Tibial nerve (tissue), 4 donors: ENCODE data around the gene LRRC4C. TPM values are rescaled to one million over a fixed set of nuclear protein-coding genes. Genes with fewer than 3 reads are reported as not detected.

Experiments
- DNase-seq, 2 donors: peaks; one replicate each; pipeline ENCODE4 v3.0.0-alpha.2; 2019; ENCODE audit warnings: low spot score in 2 of 2
- H3K27ac ChIP-seq, 4 donors: fragments of 200-600 bp; sonication (generic) in 3 of 4; one replicate each; pipeline ENCODE4 v1.5.1; 2017 to 2019; ENCODE audit warnings: mild to moderate bottlenecking in 1 of 4
- H3K27me3 ChIP-seq, 2 donors: fragments of 200-600 bp; sonication (generic) in 1 of 2; one replicate each; pipeline versions ENCODE4 v1.5.1 to v1.6.0; 2017 to 2019
- H3K36me3 ChIP-seq, 3 donors: fragments of 200-600 bp; sonication (generic); one replicate each; pipeline ENCODE4 v1.5.1; 2018 to 2019
- H3K4me1 ChIP-seq, 4 donors: fragments of 200-600 bp; sonication (generic) in 3 of 4; one replicate each; pipeline ENCODE4 v1.5.1; 2017 to 2019
- H3K4me3 ChIP-seq, 4 donors: fragments of 200-600 bp; sonication (generic) in 3 of 4; one replicate each; pipeline ENCODE4 v1.5.1; 2017 to 2019; ENCODE audit warnings: mild to moderate bottlenecking in 1 of 4, moderate library complexity in 1 of 4
- H3K9me3 ChIP-seq, 4 donors: fragments of 200-600 bp; sonication (generic) in 3 of 4; one replicate each; pipeline ENCODE4 v1.5.1; 2017 to 2019
- EP300 ChIP-seq, 2 donors: sonication (generic); formaldehyde crosslinking; IDR thresholded peaks; one replicate each; pipeline ENCODE4 v1.6.1; 2017; ENCODE audit warnings: antibody characterized with exemption in 2 of 2, mild to moderate bottlenecking in 1 of 2
- POLR2A ChIP-seq, 2 donors: fragments of 450-650 bp; IDR thresholded peaks; one replicate each; pipeline ENCODE4 v1.6.1; 2017; ENCODE audit warnings: antibody characterized with exemption in 2 of 2, mild to moderate bottlenecking in 2 of 2, moderate library complexity in 2 of 2
- WGBS, 2 donors: methylation state at CpG; one replicate each; pipeline ENCODE4 v1.1.5; 2018; 5-methylcytosine and 5-hydroxymethylcytosine counted together
- total RNA-seq, 4 donors: library from RNA; depleted of rRNA; stranded (reverse); fragments of >200 nt; gene quantifications; one replicate each; pipeline ENCODE4 v1.1.0, GENCODE V29; 2016
- TF ChIP-seq, protein P1 (sequence below), 5 experiments: fragments of 200-600 bp in 3 of 5; fragments of 450-650 bp in 2 of 5; sonication (generic) in 3 of 5; IDR thresholded peaks; one replicate each; pipeline ENCODE4 v1.5.1; 2016 to 2019; ENCODE audit warnings: antibody characterized with exemption in 5 of 5, mild to moderate bottlenecking in 3 of 5, moderate library complexity in 2 of 5

Gene LRRC4C
- total RNA-seq, 4 donors from 2014 or later = 7.1 to 15.7 (median 8.4) TPM

DNA sequence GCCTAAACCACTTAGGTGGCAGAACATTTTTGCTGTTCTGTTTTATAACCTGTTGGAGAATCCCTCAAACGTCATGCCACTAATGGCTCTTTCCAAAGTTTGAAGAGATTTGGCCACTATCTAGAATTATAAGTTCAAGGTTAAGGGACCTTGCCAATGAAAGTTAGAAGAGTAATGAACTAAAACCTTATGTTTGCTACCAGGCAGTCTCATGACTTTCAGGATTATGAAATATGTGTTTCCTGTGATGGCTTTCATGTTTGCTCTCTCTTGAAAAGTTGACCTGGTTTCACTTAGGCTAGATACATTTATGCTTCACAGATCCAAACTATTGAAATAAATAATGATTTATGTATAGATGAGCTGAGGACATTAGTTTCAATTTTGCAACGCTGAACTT is 340.0 kb downstream of the LRRC4C start:
- Histone ChIP-seq H3K27me3 (no peaks in the 10 kb centered on the region), H3K36me3 (no peaks in the 10 kb centered on the region), H3K4me1 (no peaks in the 10 kb centered on the region), H3K4me3 (no peak overlapping the region), H3K27ac (no peak overlapping the region), H3K9me3 (no peaks in the 10 kb centered on the region)
- 69 to 73% methylated on average over 2 of the region's 2 CpGs for WGBS, 2 donors
- no peak for DNase-seq
- TF ChIP-seq, protein P1, sequence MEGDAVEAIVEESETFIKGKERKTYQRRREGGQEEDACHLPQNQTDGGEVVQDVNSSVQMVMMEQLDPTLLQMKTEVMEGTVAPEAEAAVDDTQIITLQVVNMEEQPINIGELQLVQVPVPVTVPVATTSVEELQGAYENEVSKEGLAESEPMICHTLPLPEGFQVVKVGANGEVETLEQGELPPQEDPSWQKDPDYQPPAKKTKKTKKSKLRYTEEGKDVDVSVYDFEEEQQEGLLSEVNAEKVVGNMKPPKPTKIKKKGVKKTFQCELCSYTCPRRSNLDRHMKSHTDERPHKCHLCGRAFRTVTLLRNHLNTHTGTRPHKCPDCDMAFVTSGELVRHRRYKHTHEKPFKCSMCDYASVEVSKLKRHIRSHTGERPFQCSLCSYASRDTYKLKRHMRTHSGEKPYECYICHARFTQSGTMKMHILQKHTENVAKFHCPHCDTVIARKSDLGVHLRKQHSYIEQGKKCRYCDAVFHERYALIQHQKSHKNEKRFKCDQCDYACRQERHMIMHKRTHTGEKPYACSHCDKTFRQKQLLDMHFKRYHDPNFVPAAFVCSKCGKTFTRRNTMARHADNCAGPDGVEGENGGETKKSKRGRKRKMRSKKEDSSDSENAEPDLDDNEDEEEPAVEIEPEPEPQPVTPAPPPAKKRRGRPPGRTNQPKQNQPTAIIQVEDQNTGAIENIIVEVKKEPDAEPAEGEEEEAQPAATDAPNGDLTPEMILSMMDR (IDR thresholded peaks at IDR 0.05) = no peak
- TF ChIP-seq POLR2A (IDR thresholded peaks at IDR 0.05) (no peak), EP300 (IDR thresholded peaks at IDR 0.05) (no peak)

GRCh38 chr11:41118521-41118920 is 340.9 kb downstream of the LRRC4C start:
- 50 to 65% methylated on average over 2 of the region's 2 CpGs for WGBS, 2 donors
- Histone ChIP-seq H3K27ac (no peak overlapping the region), H3K9me3 (no peaks in the 10 kb centered on the region), H3K4me3 (no peak overlapping the region), H3K36me3 (no peaks in the 10 kb centered on the region), H3K27me3 (no peaks in the 10 kb centered on the region), H3K4me1 (no peaks in the 10 kb centered on the region)
- TF ChIP-seq POLR2A (IDR thresholded peaks at IDR 0.05) = no peak
- TF ChIP-seq EP300 (IDR thresholded peaks at IDR 0.05) = no peak
- TF ChIP-seq, protein P1 (IDR thresholded peaks at IDR 0.05) = no peak
- no peak for DNase-seq

- TF ChIP-seq, protein P1 (IDR thresholded peaks at IDR 0.05) = no peak
- TF ChIP-seq EP300 (IDR thresholded peaks at IDR 0.05) (no peak), POLR2A (IDR thresholded peaks at IDR 0.05) (no peak)
- H3K36me3 ChIP-seq = no peaks in the 10 kb centered on the region
- no peak overlapping the region for H3K4me3 ChIP-seq
- 61 to 68% methylated on average over 3 of the region's 3 CpGs for WGBS, 2 donors
- no peak for DNase-seq
- no peaks in the 10 kb centered on the region for H3K27me3 ChIP-seq
- H3K4me1 ChIP-seq = no peaks in the 10 kb centered on the region
- H3K27ac ChIP-seq = no peak overlapping the region
- H3K9me3 ChIP-seq = no peaks in the 10 kb centered on the region
These were observed 342.5 kb downstream of the LRRC4C start for GRCh38 chr11:41116970-41117369.

DNA sequence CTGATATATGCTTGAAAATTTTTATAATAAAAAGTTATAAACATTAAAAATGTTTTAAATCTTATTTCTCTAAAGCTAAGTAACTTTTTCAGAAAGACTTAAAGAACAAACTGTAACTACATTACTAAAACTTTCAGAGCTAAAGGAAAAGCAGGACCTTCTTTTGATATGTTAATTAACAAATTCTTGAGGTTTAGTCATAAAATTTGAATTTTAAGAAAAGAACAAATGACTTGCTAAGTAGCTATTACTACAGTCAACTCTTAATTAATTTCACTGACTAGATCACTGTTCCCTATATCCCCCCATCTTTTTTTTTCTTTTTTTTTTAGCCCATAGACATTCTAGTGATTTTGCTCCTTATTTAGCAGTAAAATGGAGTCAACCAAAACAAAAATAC is 344.4 kb downstream of the LRRC4C start:
- no peak for DNase-seq
- Histone ChIP-seq H3K9me3 (no peaks in the 10 kb centered on the region), H3K36me3 (no peaks in the 10 kb centered on the region), H3K27me3 (no peaks in the 10 kb centered on the region), H3K4me3 (no peak overlapping the region), H3K4me1 (no peaks in the 10 kb centered on the region), H3K27ac (no peak overlapping the region)
- TF ChIP-seq, protein P1 (IDR thresholded peaks at IDR 0.05) = no peak
- no peak for TF ChIP-seq EP300 (IDR thresholded peaks at IDR 0.05)
- no peak for TF ChIP-seq POLR2A (IDR thresholded peaks at IDR 0.05)

GRCh38 chr11:41113160-41113559 is 346.3 kb downstream of the LRRC4C start:
- Histone ChIP-seq H3K4me1 (no peaks in the 10 kb centered on the region), H3K36me3 (no peaks in the 10 kb centered on the region), H3K4me3 (no peak overlapping the region), H3K9me3 (no peaks in the 10 kb centered on the region), H3K27me3 (no peaks in the 10 kb centered on the region), H3K27ac (no peak overlapping the region)
- 51 to 61% methylated on average over 2 of the region's 2 CpGs for WGBS, 2 donors
- no peak for TF ChIP-seq POLR2A (IDR thresholded peaks at IDR 0.05)
- TF ChIP-seq EP300 (IDR thresholded peaks at IDR 0.05) = no peak
- DNase-seq = no peak

- no peaks in the 10 kb centered on the region for H3K27me3 ChIP-seq
- H3K9me3 ChIP-seq = no peaks in the 10 kb centered on the region
- TF ChIP-seq EP300 (IDR thresholded peaks at IDR 0.05) = no peak
- TF ChIP-seq, protein P1 (IDR thresholded peaks at IDR 0.05) = no peak
- no peak for TF ChIP-seq POLR2A (IDR thresholded peaks at IDR 0.05)
- H3K4me3 ChIP-seq = no peak overlapping the region
- no peak for DNase-seq
- H3K4me1 ChIP-seq = no peaks in the 10 kb centered on the region
- no peaks in the 10 kb centered on the region for H3K36me3 ChIP-seq
- no peak overlapping the region for H3K27ac ChIP-seq
- 73 to 77% methylated on average over 4 of the region's 4 CpGs for WGBS, 2 donors
These were observed 348.9 kb downstream of the LRRC4C start for GRCh38 chr11:41110527-41110926.
